ENCODE results near the gene SPTBN1.

The SPTBN1 gene

DNA sequence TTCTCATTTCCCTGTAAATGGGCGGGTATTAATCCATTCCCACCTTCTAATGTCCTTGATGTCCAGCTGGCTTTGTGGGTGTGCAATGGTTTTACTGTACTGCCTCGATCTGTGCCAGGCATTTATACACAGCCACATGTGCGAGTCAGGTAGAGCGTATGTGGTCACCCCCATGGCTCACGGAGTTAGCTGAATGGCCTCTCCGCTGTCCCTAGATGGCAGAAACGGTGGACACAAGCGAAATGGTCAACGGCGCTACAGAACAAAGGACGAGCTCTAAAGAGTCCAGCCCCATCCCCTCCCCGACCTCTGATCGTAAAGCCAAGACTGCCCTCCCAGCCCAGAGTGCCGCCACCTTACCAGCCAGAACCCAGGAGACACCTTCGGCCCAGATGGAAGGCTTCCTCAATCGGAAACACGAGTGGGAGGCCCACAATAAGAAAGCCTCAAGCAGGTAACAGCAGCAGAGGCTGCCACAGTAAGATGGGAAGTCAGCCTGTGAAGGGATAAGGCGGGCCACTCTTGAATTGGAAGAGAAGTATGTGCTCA lies 208.2 kb downstream of the SPTBN1 start:
- no peak for DNase-seq

DNA sequence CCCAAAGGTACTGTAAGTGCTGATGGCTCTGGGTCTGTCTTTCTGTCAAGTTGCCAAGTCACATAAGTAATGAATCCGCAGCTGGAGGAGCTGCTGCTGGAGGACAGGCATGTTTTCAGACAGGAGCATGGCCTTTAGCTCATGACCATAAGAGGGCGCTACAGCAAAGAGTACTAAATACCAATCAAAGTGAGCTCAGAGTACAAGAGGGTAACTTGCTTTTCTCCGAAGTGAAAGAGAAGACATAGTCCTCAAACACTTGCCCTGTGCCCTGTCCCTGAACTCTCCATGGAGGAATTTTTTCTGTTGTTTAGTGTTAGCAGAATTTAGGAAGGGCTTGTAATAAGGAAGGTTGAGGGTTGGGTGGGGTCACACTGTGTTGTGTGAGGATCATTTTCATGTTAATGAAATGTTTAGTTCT lies 209.3 kb downstream of the SPTBN1 start:
- no peak for DNase-seq

GRCh38 chr2:54666131-54666633 lies 210.1 kb downstream of the SPTBN1 start:
- no peak for DNase-seq

GRCh38 chr2:54666634-54667265 lies 210.6 kb downstream of the SPTBN1 start:
- no peak for DNase-seq

DNA sequence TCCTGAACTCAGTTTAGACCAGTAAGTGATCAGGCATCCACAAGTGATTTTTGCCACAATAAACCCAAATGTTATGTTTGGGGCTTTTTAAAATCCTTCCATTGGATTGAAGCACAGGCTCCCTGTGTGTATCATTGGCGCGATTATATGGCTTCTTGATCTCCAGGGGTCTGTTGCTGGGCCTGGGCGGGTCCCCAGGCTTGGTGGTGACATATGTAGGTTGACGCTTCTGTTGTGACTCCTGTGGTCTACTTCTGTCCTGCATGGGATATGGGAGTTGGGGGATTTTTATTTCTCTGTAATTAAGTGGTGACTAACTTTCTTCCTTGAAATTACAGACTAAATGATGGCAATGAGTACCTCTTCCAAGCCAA lies 211.1 kb downstream of the SPTBN1 start:
- DNase-seq = no peak

- no peak for DNase-seq
Observed at GRCh38 chr2:54667726-54668650, 211.9 kb downstream of the SPTBN1 start.

GRCh38 chr2:54668711-54669110 lies 212.6 kb downstream of the SPTBN1 start:
- no peak for DNase-seq

DNA sequence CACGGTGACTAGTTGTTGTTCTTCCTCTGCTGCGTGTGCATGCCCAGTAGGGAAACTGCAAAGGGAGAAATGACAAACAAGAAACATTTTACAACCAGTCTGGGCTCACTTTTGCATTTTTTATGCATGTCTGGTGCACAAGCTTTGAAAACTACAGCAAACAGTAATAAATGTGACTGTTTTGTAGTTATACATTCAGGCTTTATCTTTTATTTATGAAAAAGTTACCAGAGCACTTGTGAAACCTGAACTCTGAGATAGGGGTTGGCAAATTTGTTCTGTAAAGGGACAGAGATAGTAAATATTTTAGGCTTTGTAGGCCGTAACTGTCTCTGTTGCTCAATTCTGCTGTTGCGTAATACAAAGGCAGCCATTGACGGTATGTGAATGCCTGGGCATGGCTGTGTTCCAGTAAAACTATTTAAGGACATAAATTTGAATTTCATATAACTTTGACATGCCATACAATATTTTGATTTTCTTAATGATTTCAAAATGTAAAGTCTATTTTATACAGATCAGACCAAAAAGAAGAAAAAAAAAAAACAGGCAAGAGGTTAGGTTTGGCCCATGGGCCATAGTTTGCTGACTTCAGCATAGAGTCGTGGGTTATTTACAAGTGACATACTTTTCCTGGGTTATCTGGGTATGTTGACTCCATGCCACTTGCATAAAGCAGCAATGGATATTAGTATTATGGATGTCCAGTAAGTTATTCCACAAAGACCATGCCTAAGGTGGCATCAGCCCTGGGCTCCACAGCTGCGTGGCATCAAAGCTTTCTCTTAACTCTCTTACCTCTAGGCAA lies 213.8 kb downstream of the SPTBN1 start:
- DNase-seq = no peak

- DNase-seq = no peak
Observed at GRCh38 chr2:54670485-54671009, 214.4 kb downstream of the SPTBN1 start.

GRCh38 chr2:54671010-54671409 lies 214.9 kb downstream of the SPTBN1 start:
- DNase-seq = no peak

GRCh38 chr2:54671875-54672589 lies 215.9 kb downstream of the SPTBN1 start:
- no peak for DNase-seq

DNA sequence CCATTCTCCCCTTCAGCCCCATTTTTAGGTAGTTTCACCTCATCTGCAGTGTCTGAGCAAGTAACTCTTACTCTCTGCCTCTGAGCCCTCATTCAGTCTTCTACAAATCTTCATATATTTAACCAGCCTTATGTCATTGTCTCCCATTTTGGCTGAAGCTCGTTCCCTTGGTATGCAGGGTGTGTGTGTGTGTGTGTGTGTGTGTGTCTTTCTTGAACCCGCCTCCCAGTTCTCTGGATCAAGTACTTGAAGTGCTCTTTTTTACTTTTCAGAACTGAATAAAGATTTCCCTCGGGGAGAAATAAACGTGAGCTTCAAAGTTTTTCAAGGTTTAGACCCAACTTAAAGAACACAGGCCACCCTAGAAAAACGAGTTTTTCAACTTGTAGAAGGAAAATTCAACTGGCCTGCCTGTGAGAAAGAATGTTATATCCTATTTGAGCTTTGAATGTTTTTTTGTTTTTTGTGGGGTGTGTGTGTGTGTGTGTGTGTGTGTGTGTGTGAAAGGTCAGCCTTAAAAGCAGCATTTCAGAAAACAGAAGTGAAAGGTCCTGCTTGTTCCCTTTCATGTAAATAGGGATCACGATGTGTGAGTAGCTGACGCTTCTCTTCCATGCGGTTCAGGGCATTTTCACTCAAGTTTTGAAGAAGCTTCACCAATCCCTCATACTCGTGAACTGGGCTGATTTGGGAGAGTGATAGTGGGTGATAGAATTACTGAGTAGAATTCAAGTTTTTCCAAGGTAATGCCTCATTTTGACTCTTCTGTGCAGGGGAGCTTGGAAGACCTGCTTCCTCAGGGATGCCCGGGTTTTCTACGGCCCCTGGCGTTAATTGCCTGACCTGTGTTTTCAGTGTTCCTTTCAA lies 216.7 kb downstream of the SPTBN1 start:
- DNase-seq = no peak

- no peak for DNase-seq
Observed at GRCh38 chr2:54673501-54673998, 217.4 kb downstream of the SPTBN1 start.

DNA sequence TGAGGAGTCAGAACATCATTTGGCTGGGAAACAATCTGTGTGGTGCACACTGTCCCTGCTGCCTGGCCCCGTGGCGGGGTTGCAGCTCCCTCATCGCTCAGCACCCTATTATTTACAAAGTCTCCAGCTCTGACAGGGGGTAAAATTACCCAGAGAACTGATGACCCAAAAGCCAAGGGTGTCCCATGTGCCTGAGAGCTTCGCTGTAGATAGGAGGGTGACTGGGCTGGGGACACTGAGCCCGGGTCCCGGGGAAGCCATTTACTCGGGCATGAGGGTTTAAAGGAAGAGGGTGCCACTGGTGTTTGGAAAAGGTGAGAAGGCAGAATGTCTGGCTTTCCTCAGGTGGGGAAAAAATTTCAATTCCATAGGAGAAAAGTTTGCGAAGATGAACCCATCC lies 219.2 kb downstream of the SPTBN1 start:
- no peak for DNase-seq

- no peak for DNase-seq
Observed at GRCh38 chr2:54675738-54676137, 219.6 kb downstream of the SPTBN1 start.

DNA sequence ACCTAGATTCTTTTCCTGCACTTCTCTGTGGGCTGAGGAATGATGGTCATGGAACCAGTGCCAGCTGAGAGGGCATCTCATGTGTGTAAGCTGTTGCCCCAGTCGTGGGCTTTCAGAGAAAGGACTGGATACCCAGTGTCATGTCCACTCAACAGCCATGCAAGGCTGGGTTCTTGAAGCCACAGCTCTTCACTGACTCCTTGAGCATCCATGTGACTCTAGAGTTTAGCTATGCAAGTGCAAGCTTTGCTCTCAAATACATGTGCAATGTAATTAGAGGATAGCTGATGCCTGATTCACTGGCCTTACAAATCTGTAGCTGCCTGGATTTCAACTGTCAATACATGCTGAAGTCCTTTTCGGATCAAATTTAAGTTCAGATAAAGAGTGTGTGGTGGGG lies 220.5 kb downstream of the SPTBN1 start:
- no peak for DNase-seq

DNA sequence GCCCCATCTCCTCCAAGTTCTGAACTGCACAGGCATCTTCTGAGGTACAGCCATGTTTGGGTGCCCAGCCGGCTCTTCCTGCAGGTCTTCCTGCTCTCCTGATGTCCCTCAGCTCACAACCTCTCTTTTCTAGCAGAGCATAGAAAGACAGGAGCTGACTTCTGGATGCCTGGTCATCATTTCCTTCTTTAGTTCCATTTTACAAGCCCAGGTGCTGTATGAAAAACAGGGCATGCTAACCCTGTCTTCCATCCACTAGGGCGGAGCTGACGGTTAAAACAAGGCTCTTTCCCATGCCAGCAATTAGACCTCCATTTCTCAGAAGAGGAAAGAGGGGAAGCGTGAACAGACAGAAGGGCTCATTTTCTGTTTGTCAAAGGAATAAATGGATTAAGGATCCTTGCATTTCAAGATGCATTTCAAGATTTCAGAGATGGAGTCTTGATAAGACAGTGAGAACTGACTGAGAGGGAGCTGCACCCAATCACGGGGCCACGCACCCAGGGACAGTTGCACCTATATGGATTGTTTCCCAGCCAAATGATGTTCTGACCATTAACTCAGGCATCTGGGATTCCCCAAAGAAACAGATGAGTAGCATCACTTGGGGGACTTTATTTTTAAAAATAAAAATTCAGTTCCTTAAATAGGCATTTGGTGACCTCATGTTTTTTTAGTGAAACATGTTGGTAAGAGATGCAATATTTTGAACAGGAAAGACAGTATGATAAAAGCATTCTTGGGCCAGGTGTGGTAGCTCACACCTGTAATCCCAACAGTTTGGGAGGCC lies 221.5 kb downstream of the SPTBN1 start:
- no peak for DNase-seq

- no peak for DNase-seq
Observed at GRCh38 chr2:54678719-54679118, 222.6 kb downstream of the SPTBN1 start.

GRCh38 chr2:54680397-54681041 lies 224.4 kb downstream of the SPTBN1 start:
- DNase-seq = no peak

All from activated gamma-delta T cell treated with Interleukin-2 at 50 U/mL for 16 hours (primary cell).